ENCODE data around the gene LRRC23.

DNA sequence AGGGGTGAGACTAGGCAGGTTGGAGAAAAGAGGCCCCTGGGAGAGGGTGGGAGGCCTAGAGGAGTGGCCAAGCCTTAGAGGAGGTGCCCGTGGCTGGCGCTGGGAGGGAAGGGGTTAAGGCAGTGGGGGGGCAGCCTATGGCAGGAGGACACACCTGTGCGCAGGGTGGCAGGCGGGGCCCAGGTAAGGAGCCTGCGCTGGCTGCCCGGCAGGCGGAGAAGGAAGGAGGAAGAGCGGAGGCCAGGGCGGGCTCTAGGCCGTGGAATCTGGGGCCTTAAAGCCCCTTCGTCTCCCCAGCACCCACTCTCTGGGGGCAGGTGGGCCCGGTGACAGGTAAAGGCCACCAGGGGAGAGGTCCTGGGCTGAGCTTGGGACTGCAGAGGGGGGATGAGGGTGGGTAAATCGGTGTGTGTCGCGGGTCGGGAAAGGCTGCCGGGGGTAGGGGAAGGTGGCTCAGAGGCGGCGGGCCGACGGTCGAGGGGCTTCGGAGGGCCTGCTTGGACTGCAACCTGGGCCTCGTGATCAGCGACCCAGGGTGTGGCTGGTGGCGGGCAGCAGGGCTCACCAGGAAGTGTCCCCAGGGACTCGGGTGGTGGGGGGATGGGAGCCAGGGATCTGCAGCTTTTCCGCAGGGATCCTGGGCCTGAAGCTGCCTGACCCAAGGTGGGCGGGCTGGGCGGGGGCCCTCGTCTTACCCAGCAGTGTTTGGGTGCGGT lies 58.6 kb downstream of the LRRC23 start:
- TF ChIP-seq, protein P1, sequence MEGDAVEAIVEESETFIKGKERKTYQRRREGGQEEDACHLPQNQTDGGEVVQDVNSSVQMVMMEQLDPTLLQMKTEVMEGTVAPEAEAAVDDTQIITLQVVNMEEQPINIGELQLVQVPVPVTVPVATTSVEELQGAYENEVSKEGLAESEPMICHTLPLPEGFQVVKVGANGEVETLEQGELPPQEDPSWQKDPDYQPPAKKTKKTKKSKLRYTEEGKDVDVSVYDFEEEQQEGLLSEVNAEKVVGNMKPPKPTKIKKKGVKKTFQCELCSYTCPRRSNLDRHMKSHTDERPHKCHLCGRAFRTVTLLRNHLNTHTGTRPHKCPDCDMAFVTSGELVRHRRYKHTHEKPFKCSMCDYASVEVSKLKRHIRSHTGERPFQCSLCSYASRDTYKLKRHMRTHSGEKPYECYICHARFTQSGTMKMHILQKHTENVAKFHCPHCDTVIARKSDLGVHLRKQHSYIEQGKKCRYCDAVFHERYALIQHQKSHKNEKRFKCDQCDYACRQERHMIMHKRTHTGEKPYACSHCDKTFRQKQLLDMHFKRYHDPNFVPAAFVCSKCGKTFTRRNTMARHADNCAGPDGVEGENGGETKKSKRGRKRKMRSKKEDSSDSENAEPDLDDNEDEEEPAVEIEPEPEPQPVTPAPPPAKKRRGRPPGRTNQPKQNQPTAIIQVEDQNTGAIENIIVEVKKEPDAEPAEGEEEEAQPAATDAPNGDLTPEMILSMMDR (IDR thresholded peaks at IDR 0.05) = peak in 3 of 6 experiments; percentile 54 to 58 (median 56)
- TF ChIP-seq POLR2A (IDR thresholded peaks at IDR 0.05) = peak; percentile 98

All from Peyer's patch (tissue), 4 donors.